ENCODE measurements around the gene NUB1.
"Not testable (repeated sequence)": the region's sequence is repeated elsewhere in the genome, so short reads cannot be mapped to it uniquely, and the experiment has no call there.

Gene NUB1

DNA sequence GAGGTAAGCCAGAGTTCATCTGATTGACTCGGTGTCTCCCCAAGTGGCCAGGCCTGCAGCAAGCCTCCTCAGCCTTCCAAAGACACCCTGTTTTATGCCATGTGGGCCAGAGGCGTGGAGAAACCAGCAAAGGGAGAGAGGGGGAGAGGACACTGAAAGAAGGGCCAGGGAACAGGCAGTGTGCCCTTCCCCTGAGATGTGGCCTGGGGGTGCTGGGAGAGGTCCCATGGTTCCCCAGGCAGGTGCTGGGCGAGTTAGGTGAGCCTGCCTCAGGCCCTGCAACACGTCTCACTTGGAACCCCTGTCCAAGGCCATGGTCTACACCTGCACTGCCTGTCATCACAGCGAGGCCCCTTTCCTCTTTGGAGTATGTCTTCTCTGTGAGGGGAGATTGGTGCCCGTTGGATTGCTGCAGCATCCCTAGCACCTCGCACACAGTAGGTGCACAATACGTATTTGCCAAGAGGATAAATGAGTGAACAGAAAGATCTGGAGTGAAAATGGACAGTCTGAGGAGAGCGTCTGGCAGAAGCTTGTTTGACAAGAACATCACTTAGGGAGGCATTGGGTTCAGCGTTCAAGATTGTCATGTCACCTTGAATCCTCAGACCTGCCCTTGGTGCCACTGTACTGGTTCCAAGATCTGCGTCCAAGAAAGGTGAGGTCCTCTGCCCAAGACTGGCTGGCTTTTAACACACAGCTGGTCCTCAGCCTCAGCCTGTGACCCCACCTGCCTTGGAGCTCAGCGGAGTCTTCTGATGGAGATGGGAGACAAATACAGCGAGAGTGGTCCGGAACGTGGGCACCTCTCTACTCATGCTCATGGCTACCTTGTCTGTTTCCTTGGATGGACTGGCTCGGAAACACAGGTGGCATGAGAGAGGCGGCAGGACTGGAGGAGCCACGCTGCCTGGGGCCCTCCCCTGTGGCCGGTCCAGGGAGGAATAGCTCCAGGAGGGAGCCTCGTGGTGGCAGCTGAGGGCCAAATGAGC lies 39.8 kb upstream of the NUB1 start:
- no peak for TF ChIP-seq CTCF (conservative IDR thresholded peaks at IDR 0.05; ENCODE audit: low read depth, low read length)
- no peak for DNase-seq (ENCODE audit: low read depth)

DNA sequence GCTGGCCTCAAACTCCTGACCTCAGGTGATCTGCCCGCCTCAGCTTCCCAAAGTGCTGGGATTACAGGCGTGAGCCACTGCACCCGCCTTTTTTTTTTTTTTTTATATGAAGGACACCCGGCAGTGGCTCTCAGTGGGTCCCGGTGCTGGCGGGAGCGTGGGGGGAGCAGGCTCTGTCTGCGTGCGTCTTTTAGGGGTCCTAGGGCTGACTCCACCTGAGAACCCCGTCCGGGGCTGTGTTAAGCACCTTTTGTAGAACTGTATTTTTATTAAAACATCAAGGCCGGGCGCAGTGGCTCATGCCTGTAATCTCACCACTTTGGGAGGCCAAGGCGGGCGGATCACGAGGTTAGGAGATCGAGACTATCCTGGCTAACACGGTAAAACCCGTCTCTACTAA lies 37.4 kb upstream of the NUB1 start:
- not testable (repeated sequence) for H3K4me3 ChIP-seq (ENCODE audit: low read depth, low read length); DNase-seq (ENCODE audit: low read depth)

More for the DNA sequence above, 39.8 kb upstream of the NUB1 start:
- no peak overlapping the region for H3K4me3 ChIP-seq (ENCODE audit: low read depth, low read length)

- TF ChIP-seq CTCF (conservative IDR thresholded peaks at IDR 0.05; ENCODE audit: low read depth, low read length): no peak
- H3K4me3 ChIP-seq (ENCODE audit: low read depth, low read length): peak overlapping the region; percentile 37
- DNase-seq (ENCODE audit: low read depth): peak; percentile 40
Measured at GRCh38 chr7:151304856-151305255, 36.8 kb upstream of the NUB1 start.

DNA sequence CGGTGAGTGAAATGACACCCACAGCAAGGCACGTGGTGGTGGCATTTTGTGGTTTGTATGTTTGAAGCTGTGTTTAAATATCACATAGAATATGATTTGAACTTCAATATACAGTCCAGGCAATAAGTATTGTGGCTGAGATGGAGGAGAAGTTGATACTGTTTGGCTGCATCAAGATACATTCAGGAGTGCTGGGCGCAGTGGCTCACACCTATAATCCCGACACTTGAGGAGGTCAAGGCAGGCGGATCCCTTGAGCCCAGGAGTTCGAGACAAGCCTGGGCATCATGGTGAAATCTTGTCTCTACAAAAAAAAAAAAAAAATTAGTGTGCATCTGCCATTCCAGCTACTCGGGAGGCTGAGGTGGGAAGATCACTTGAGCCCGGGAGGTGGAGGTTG lies 35.2 kb upstream of the NUB1 start:
- no peak for TF ChIP-seq CTCF (conservative IDR thresholded peaks at IDR 0.05; ENCODE audit: low read depth, low read length)
- no peak overlapping the region for H3K4me3 ChIP-seq (ENCODE audit: low read depth, low read length)
- DNase-seq (ENCODE audit: low read depth): no peak

GRCh38 chr7:151306860-151307259 lies 34.8 kb upstream of the NUB1 start:
- DNase-seq (ENCODE audit: low read depth): no peak
- H3K4me3 ChIP-seq (ENCODE audit: low read depth, low read length): no peak overlapping the region
- no peak for TF ChIP-seq CTCF (conservative IDR thresholded peaks at IDR 0.05; ENCODE audit: low read depth, low read length)

DNA sequence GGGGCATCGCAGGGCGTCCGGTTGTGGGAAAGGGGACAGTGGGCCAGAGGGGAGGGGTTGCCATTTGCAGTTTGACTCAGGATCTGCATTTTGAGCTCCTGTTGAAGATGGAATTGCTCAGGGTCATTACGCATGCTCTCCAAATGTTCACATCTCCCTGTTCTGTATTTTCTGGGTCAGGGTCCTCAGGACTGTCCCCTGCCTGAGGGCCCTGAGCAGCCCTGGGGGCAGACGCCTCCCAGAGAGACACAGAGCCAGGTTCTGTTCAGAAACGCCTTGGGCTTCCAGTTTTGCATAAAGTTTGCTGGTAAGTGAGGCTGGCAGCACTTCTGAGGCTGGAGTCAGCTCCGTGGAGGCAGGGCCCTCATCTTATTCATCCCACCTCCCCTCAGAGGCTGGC lies 34.1 kb upstream of the NUB1 start:
- no peak for DNase-seq (ENCODE audit: low read depth)
- no peak for TF ChIP-seq CTCF (conservative IDR thresholded peaks at IDR 0.05; ENCODE audit: low read depth, low read length)
- H3K4me3 ChIP-seq (ENCODE audit: low read depth, low read length): no peak overlapping the region

DNA sequence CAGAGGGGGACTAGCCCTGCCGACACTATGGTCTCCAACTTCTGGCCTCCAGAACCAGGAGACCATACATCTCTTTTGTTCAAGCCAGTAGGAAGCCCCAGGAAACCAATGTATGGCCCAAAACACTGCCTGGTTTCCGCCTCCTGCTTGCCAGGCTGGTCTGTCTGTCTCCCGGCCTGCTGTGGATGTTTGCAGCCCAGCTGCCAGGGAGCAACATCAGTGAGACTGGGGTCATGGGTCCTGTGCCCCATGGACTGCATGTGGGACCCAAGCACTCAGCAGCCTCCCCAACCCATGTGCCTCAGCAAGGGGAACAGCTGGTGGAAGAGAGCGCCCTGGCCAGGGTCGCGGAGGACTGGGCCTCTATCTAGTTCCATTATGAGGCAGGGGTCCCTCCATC lies 33.4 kb upstream of the NUB1 start:
- H3K4me3 ChIP-seq (ENCODE audit: low read depth, low read length): no peak overlapping the region
- DNase-seq (ENCODE audit: low read depth): no peak
- TF ChIP-seq CTCF (conservative IDR thresholded peaks at IDR 0.05; ENCODE audit: low read depth, low read length): no peak

Measured in choroid plexus epithelial cell (primary cell).